Breast epithelium (tissue), 3 donors: Measurements from ENCODE around the gene C5orf24.
A peak's percentile ranks its signal among the peaks of the same experiment; 100 is the strongest.

Experiments used
- POLR2A ChIP-seq: fragments of 450-650 bp; IDR thresholded peaks from one replicate; pipeline ENCODE4 v1.6.1; 2016; ENCODE audit warnings: antibody characterized with exemption, mild to moderate bottlenecking, moderate library complexity
- POLR2AphosphoS5 ChIP-seq, 3 donors: sonication (generic); formaldehyde crosslinking; IDR thresholded peaks; one replicate each; pipeline ENCODE4 v1.6.1; 2017; ENCODE audit warnings: antibody characterized with exemption in 3 of 3
- TF ChIP-seq, protein P1 (sequence below), 3 donors: fragments of 450-650 bp; IDR thresholded peaks; one replicate each; pipeline ENCODE4 v1.5.1; 2016 to 2017; ENCODE audit warnings: antibody characterized with exemption in 3 of 3, mild to moderate bottlenecking in 3 of 3, moderate library complexity in 3 of 3

DNA sequence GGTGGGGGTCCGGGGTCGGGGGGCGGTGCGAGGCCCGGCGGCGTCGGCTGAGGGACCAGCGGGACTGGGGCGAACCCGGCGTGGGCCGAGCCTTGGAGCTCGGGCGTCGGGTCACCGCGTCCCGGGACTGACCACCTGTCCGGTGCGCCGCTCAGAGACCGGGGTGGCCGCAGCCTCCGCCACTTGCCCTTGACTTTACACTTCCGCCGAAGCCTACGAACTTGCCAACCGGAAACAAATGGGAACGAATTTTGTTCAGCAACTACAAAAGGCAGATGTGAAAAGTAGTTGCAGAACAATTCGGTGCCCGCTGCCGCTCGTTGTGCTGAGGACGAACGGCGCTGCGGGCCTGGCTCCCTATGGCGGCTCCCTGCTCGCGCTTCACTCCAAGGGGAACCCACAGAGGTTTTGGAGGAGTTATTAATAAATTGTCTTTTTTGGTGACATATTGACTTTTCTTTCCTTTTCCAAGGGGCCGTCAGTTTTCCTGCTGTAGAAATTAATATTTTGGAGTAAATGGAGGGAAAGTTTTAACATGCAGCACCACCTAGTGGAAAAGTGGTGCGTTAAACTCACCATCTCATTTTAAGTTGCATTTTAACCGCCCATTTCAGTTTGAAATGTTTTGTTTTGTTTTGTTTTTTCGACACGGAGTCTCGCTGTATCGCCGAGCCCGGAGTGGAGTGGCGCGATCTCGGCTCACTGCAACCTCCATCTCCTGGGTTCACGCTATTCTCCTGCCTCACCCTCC is 59.7 kb downstream of the C5orf24 start:
- TF ChIP-seq, protein P1, sequence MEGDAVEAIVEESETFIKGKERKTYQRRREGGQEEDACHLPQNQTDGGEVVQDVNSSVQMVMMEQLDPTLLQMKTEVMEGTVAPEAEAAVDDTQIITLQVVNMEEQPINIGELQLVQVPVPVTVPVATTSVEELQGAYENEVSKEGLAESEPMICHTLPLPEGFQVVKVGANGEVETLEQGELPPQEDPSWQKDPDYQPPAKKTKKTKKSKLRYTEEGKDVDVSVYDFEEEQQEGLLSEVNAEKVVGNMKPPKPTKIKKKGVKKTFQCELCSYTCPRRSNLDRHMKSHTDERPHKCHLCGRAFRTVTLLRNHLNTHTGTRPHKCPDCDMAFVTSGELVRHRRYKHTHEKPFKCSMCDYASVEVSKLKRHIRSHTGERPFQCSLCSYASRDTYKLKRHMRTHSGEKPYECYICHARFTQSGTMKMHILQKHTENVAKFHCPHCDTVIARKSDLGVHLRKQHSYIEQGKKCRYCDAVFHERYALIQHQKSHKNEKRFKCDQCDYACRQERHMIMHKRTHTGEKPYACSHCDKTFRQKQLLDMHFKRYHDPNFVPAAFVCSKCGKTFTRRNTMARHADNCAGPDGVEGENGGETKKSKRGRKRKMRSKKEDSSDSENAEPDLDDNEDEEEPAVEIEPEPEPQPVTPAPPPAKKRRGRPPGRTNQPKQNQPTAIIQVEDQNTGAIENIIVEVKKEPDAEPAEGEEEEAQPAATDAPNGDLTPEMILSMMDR (IDR thresholded peaks at IDR 0.05) = peak; percentile 70 to 80 (median 74)
- TF ChIP-seq POLR2AphosphoS5 (IDR thresholded peaks at IDR 0.05) (no peak), POLR2A (no peak)
